Measurements from ENCODE around the gene ADGRL3. TPM values are rescaled to one million over a fixed set of nuclear protein-coding genes. Genes with fewer than 3 reads are reported as not detected.

The ADGRL3 gene
- total and polyA plus RNA-seq, 5 donors: 0.52 to 3.8 (median 3.2) TPM

GRCh38 chr4:61915501-61915900, 715.4 kb downstream of the ADGRL3 start:
- WGBS: 77% methylated on average over 1 of the region's 1 CpG
- intact Hi-C loops (cut with DNase I): no loop called here

GRCh38 chr4:61918507-61918906, 718.4 kb downstream of the ADGRL3 start:
- Histone ChIP-seq H3K27me3 (ENCODE audit: control insufficient read depth, insufficient read depth) (no peaks in the 10 kb centered on the region), H3K4me1 (ENCODE audit: control insufficient read depth, insufficient read depth, low read length) (no peaks in the 10 kb centered on the region), H3K9me3 (ENCODE audit: control insufficient read depth, low read length) (no peaks in the 10 kb centered on the region), H3K4me3 (ENCODE audit: low read length) (no peak overlapping the region), H3K27ac (ENCODE audit: low read length) (no peak overlapping the region)
- intact Hi-C loops (cut with DNase I): no loop called here
- no peak for DNase-seq
- no peak for ATAC-seq

More at GRCh38 chr4:61915501-61915900, 715.4 kb downstream of the ADGRL3 start:
- H3K4me3 ChIP-seq (ENCODE audit: low read length): no peak overlapping the region
- ATAC-seq (no peak), DNase-seq (no peak)
- no peak overlapping the region for H3K27ac ChIP-seq (ENCODE audit: low read length)
- no peaks in the 10 kb centered on the region for H3K9me3 ChIP-seq (ENCODE audit: control insufficient read depth, low read length)
- no peaks in the 10 kb centered on the region for H3K4me1 ChIP-seq (ENCODE audit: control insufficient read depth, insufficient read depth, low read length)
- H3K27me3 ChIP-seq (ENCODE audit: control insufficient read depth, insufficient read depth): no peaks in the 10 kb centered on the region

- DNase-seq (no peak), ATAC-seq (no peak)
- Histone ChIP-seq H3K27me3 (ENCODE audit: control insufficient read depth, insufficient read depth) (no peaks in the 10 kb centered on the region), H3K4me3 (ENCODE audit: low read length) (no peak overlapping the region), H3K4me1 (ENCODE audit: control insufficient read depth, insufficient read depth, low read length) (no peaks in the 10 kb centered on the region), H3K27ac (ENCODE audit: low read length) (no peak overlapping the region), H3K9me3 (ENCODE audit: control insufficient read depth, low read length) (no peaks in the 10 kb centered on the region)
- intact Hi-C loops (cut with DNase I): no loop called here
- 72% methylated on average over 2 of the region's 2 CpGs for WGBS
Measured at GRCh38 chr4:61918987-61919386, 718.9 kb downstream of the ADGRL3 start.

- H3K9me3 ChIP-seq (ENCODE audit: control insufficient read depth, low read length): no peaks in the 10 kb centered on the region
- DNase-seq: no peak
- no peak for ATAC-seq
- H3K27me3 ChIP-seq (ENCODE audit: control insufficient read depth, insufficient read depth): no peaks in the 10 kb centered on the region
- no peaks in the 10 kb centered on the region for H3K4me1 ChIP-seq (ENCODE audit: control insufficient read depth, insufficient read depth, low read length)
- WGBS: 90% methylated on average over 3 of the region's 3 CpGs
- intact Hi-C loops (cut with DNase I): no loop called here
- no peak overlapping the region for H3K27ac ChIP-seq (ENCODE audit: low read length)
- no peak overlapping the region for H3K4me3 ChIP-seq (ENCODE audit: low read length)
Measured at GRCh38 chr4:61919561-61919960, 719.4 kb downstream of the ADGRL3 start.

- Histone ChIP-seq H3K4me3 (ENCODE audit: low read length) (no peak overlapping the region), H3K27ac (ENCODE audit: low read length) (no peak overlapping the region), H3K27me3 (ENCODE audit: control insufficient read depth, insufficient read depth) (no peaks in the 10 kb centered on the region), H3K9me3 (ENCODE audit: control insufficient read depth, low read length) (no peaks in the 10 kb centered on the region), H3K4me1 (ENCODE audit: control insufficient read depth, insufficient read depth, low read length) (no peaks in the 10 kb centered on the region)
- 45% methylated on average over 2 of the region's 2 CpGs for WGBS
- ATAC-seq (no peak), DNase-seq (no peak)
- intact Hi-C loops (cut with DNase I): no loop called here
Measured at GRCh38 chr4:61921920-61922319, 721.8 kb downstream of the ADGRL3 start.

GRCh38 chr4:61922766-61923165, 722.6 kb downstream of the ADGRL3 start:
- Histone ChIP-seq H3K27me3 (ENCODE audit: control insufficient read depth, insufficient read depth) (no peaks in the 10 kb centered on the region), H3K27ac (ENCODE audit: low read length) (no peak overlapping the region), H3K9me3 (ENCODE audit: control insufficient read depth, low read length) (no peaks in the 10 kb centered on the region), H3K4me3 (ENCODE audit: low read length) (no peak overlapping the region), H3K4me1 (ENCODE audit: control insufficient read depth, insufficient read depth, low read length) (no peaks in the 10 kb centered on the region)
- ATAC-seq (no peak), DNase-seq (no peak)
- WGBS: 72% methylated on average over 4 of the region's 4 CpGs
- intact Hi-C loops (cut with DNase I): no loop called here

GRCh38 chr4:61923179-61923578, 723.1 kb downstream of the ADGRL3 start:
- ATAC-seq: no peak
- DNase-seq: no peak
- WGBS: 33% methylated on average over 3 of the region's 3 CpGs
- no peaks in the 10 kb centered on the region for H3K9me3 ChIP-seq (ENCODE audit: control insufficient read depth, low read length)
- H3K27ac ChIP-seq (ENCODE audit: low read length): no peak overlapping the region
- H3K4me1 ChIP-seq (ENCODE audit: control insufficient read depth, insufficient read depth, low read length): no peaks in the 10 kb centered on the region
- no peak overlapping the region for H3K4me3 ChIP-seq (ENCODE audit: low read length)
- H3K27me3 ChIP-seq (ENCODE audit: control insufficient read depth, insufficient read depth): no peaks in the 10 kb centered on the region
- intact Hi-C loops (cut with DNase I): no loop called here

- Histone ChIP-seq H3K4me1 (ENCODE audit: control insufficient read depth, insufficient read depth, low read length) (no peaks in the 10 kb centered on the region), H3K9me3 (ENCODE audit: control insufficient read depth, low read length) (no peaks in the 10 kb centered on the region), H3K4me3 (ENCODE audit: low read length) (no peak overlapping the region), H3K27me3 (ENCODE audit: control insufficient read depth, insufficient read depth) (no peaks in the 10 kb centered on the region), H3K27ac (ENCODE audit: low read length) (no peak overlapping the region)
- intact Hi-C loops (cut with DNase I): no loop called here
- WGBS: 95% methylated on average over 1 of the region's 1 CpG
- DNase-seq (no peak), ATAC-seq (no peak)
Measured at GRCh38 chr4:61924131-61924530, 724.0 kb downstream of the ADGRL3 start.

GRCh38 chr4:61933527-61933926, 733.4 kb downstream of the ADGRL3 start:
- H3K9me3 ChIP-seq (ENCODE audit: control insufficient read depth, low read length): no peaks in the 10 kb centered on the region
- no peaks in the 10 kb centered on the region for H3K4me1 ChIP-seq (ENCODE audit: control insufficient read depth, insufficient read depth, low read length)
- no peaks in the 10 kb centered on the region for H3K27me3 ChIP-seq (ENCODE audit: control insufficient read depth, insufficient read depth)
- ATAC-seq (no peak), DNase-seq (no peak)
- 65% methylated on average over 1 of the region's 1 CpG for WGBS
- no peak overlapping the region for H3K27ac ChIP-seq (ENCODE audit: low read length)
- intact Hi-C loops (cut with DNase I): no loop called here
- H3K4me3 ChIP-seq (ENCODE audit: low read length): no peak overlapping the region

- ATAC-seq (no peak), DNase-seq (no peak)
- H3K4me1 ChIP-seq (ENCODE audit: control insufficient read depth, insufficient read depth, low read length): no peaks in the 10 kb centered on the region
- no peaks in the 10 kb centered on the region for H3K27me3 ChIP-seq (ENCODE audit: control insufficient read depth, insufficient read depth)
- intact Hi-C loops (cut with DNase I): no loop called here
- H3K27ac ChIP-seq (ENCODE audit: low read length): no peak overlapping the region
- no peak overlapping the region for H3K4me3 ChIP-seq (ENCODE audit: low read length)
- no peaks in the 10 kb centered on the region for H3K9me3 ChIP-seq (ENCODE audit: control insufficient read depth, low read length)
Measured at GRCh38 chr4:61934198-61934597, 734.1 kb downstream of the ADGRL3 start.

- no peak overlapping the region for H3K27ac ChIP-seq (ENCODE audit: low read length)
- WGBS: 80% methylated on average over 5 of the region's 5 CpGs
- ATAC-seq (no peak), DNase-seq (no peak)
- no peaks in the 10 kb centered on the region for H3K9me3 ChIP-seq (ENCODE audit: control insufficient read depth, low read length)
- no peaks in the 10 kb centered on the region for H3K27me3 ChIP-seq (ENCODE audit: control insufficient read depth, insufficient read depth)
- H3K4me1 ChIP-seq (ENCODE audit: control insufficient read depth, insufficient read depth, low read length): no peaks in the 10 kb centered on the region
- H3K4me3 ChIP-seq (ENCODE audit: low read length): no peak overlapping the region
- intact Hi-C loops (cut with DNase I): no loop called here
Measured at GRCh38 chr4:61938250-61938846, 738.2 kb downstream of the ADGRL3 start.

GRCh38 chr4:61950625-61951024, 750.5 kb downstream of the ADGRL3 start:
- intact Hi-C loops (cut with DNase I): no loop called here
- WGBS: 67% methylated on average over 2 of the region's 2 CpGs
- Histone ChIP-seq H3K4me1 (ENCODE audit: control insufficient read depth, insufficient read depth, low read length) (no peaks in the 10 kb centered on the region), H3K4me3 (ENCODE audit: low read length) (no peak overlapping the region), H3K27ac (ENCODE audit: low read length) (no peak overlapping the region), H3K27me3 (ENCODE audit: control insufficient read depth, insufficient read depth) (no peaks in the 10 kb centered on the region), H3K9me3 (ENCODE audit: control insufficient read depth, low read length) (no peaks in the 10 kb centered on the region)
- no peak for DNase-seq
- ATAC-seq: no peak

Measured in right cardiac atrium (tissue), 5 donors.